CD4-positive, alpha-beta T cell treated with Interleukin-15 for 1 hour (primary cell): ENCODE measurements around the gene ARHGAP1.

ENCODE experiments used
- DNase-seq: peaks from one replicate; pipeline ENCODE4 v3.0.0-alpha.2; 2020

The ARHGAP1 gene

GRCh38 chr11:46692450-46692849 is 8.0 kb downstream of the ARHGAP1 start:
- DNase-seq = no peak

- DNase-seq = no peak
These were observed 9.7 kb downstream of the ARHGAP1 start for GRCh38 chr11:46690702-46691101.

- DNase-seq = no peak
These were observed 13.3 kb downstream of the ARHGAP1 start for GRCh38 chr11:46686886-46687795.

- DNase-seq = no peak
These were observed 16.1 kb downstream of the ARHGAP1 start for GRCh38 chr11:46684367-46684766.

GRCh38 chr11:46682773-46683752 is 17.4 kb downstream of the ARHGAP1 start:
- DNase-seq = no peak

- no peak for DNase-seq
These were observed 18.6 kb downstream of the ARHGAP1 start for GRCh38 chr11:46681814-46682213.

GRCh38 chr11:46680815-46681214 is 19.6 kb downstream of the ARHGAP1 start:
- DNase-seq = no peak

GRCh38 chr11:46680164-46680760 is 20.2 kb downstream of the ARHGAP1 start:
- no peak for DNase-seq

- no peak for DNase-seq
These were observed 20.9 kb downstream of the ARHGAP1 start for GRCh38 chr11:46679241-46680163.

- no peak for DNase-seq
These were observed 21.7 kb downstream of the ARHGAP1 start for GRCh38 chr11:46678741-46679130.

- DNase-seq = no peak
These were observed 22.3 kb downstream of the ARHGAP1 start for GRCh38 chr11:46677991-46678740.

- DNase-seq = no peak
These were observed 23.2 kb downstream of the ARHGAP1 start for GRCh38 chr11:46677169-46677568.

- DNase-seq = peak; percentile 53
These were observed 23.8 kb downstream of the ARHGAP1 start for GRCh38 chr11:46676436-46677158.

- DNase-seq = no peak
These were observed 24.5 kb downstream of the ARHGAP1 start for GRCh38 chr11:46675949-46676348.

- no peak for DNase-seq
These were observed 25.0 kb downstream of the ARHGAP1 start for GRCh38 chr11:46675288-46675851.

GRCh38 chr11:46674463-46675287 is 25.7 kb downstream of the ARHGAP1 start:
- DNase-seq = no peak

GRCh38 chr11:46673713-46674462 is 26.5 kb downstream of the ARHGAP1 start:
- no peak for DNase-seq

GRCh38 chr11:46672381-46672839 is 28.0 kb downstream of the ARHGAP1 start:
- DNase-seq = no peak
